Cardiac atrium fibroblast (primary cell): ENCODE results near the gene KLRC2. TPM values are rescaled to one million over a fixed set of nuclear protein-coding genes. Genes with fewer than 3 reads are reported as not detected.

Experiments used
- total RNA-seq: library from RNA; depleted of rRNA; stranded (reverse); fragments of >200 nt; gene quantifications from 2 replicates; pipeline ENCODE4 v1.2.3, GENCODE V29; 2015

Gene KLRC2
- not detected in 2 replicates for total RNA-seq

DNA sequence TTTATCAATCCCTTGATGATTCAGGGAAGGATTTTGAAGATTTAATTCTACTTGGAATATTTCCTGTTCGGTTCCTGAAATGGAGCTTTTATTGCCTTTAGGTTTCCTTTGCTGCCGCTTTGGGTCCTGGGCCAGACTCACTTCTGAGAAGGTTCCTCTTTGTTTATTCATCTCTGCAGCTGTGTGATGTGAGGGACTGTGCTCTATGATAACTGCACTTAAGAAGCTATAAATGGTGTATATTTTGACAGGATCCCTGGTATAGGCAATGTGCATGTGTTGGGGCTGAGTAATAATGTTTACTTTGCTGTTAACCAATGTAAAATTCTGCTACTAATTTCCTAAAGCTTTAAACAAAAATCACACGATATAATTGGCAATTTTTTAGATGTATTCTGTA is at the start of gene KLRC2:
Gene KLRC2, minus strand, starts transcription at position 195 of the 400 bp plus-strand sequence. Its CDS starts 24 bp downstream, at position 171.

DNA sequence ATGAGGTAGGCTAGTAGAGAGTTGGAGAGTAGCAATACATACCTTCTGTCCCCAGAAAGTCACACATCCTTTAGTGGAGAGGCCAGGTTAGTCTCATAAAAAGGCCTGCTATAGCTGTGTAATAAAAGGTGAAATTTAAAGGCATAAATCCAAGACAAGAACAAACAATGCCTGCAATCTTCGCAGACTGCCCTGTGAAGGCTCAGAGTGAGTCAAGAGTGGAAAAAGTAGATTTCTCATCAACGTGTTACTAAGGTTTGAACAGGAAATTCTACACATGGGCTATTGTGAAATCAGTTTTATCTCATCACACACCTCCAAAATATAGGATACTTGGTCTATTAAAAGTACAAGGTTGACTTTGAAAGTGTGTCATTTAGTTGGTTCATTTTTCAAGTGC is 17.3 kb upstream of the KLRC2 start, which contains the start of gene KLRC1:
Gene KLRC1, minus strand, starts transcription at position 222 of the 400 bp plus-strand sequence. CDS start 2,221 bp downstream, outside the sequence.

DNA sequence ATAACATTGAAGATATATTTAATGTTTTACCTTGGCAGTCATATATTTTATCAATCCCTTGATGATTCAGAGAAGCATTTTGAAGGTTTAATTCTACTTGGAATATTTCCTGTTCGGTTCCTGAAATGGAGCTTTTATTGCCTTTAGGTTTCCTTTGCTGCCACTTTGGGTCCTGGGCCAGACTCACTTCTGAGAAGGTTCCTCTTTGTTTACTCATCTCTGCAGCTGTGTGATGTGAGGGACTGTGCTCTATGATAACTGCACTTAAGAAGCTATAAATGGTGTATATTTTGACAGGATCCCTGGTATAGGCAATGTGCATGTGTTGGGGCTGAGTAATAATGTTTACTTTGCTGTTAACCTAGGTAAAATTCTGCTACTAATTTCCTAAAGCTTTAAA is 15.5 kb downstream of the KLRC2 start, which contains the start of gene KLRC3:
Gene KLRC3, minus strand, starts transcription at position 262 of the 400 bp plus-strand sequence. Its CDS starts 45 bp downstream, at position 217.

DNA sequence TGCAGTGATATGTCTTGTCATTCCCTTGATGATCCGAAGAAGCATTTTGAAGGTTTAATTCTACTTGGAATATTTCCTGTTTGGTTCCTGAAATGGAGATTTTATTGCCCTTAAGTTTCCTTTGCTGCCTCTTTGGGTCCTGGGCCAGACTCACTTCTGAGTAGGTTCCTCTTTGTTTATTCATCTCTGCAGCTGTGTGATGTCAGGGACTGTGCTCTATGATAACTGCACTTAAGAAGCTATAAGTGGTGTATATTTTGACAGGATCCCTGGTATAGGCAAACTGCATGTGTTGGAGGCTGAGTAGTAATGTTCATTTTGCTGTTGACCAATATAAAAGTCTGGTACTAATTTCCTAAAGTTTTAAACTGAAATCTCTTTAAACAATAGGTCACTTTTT is 26.4 kb downstream of the KLRC2 start, which contains the start of gene KLRC4:
Gene KLRC4, minus strand, starts transcription at position 366 of the 400 bp plus-strand sequence. Its CDS starts 182 bp downstream, at position 184.

DNA sequence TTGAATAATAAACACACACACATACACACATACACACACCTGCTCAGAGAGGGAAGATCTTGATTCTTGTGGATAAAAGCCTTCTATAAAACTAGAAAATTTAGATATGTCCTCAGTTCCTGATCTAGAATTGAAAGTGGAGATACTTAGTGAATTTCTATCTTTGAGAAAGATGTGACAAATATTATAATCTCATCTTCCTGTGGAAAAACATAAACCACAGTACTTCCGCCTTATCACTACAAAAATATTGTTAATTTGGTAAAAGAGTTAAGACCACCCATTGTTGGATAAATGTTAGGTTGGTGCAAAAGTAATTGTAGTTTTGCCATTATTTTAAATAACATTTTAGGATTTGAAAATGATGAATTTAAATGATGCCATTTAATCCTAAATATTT is 45.9 kb downstream of the KLRC2 start, which contains the start of gene KLRK1:
Gene KLRK1, minus strand, starts transcription at position 138 of the 400 bp plus-strand sequence. CDS start 1,231 bp downstream, outside the sequence.

Other genes with a start within 250 kb of the KLRC2 start
- gene GABARAPL1, start 223.1 kb downstream of the KLRC2 start, total RNA-seq: 35.6 and 38.3 TPM in 2 replicates
- not detected in 2 replicates for gene KLRD1, start 128.1 kb downstream of the KLRC2 start, total RNA-seq
- not detected in 2 replicates for gene KLRK1, start 46.0 kb downstream of the KLRC2 start, total RNA-seq
- gene KLRC4, start 26.3 kb downstream of the KLRC2 start, total RNA-seq: not detected in 2 replicates
- gene KLRC3, start 15.4 kb downstream of the KLRC2 start, total RNA-seq: not detected in 2 replicates
- gene KLRC1, start 17.4 kb upstream of the KLRC2 start, total RNA-seq: not detected in 2 replicates
- 0.49 and 0.54 TPM in 2 replicates for gene EIF2S3B, start 69.9 kb upstream of the KLRC2 start, total RNA-seq
- 20.9 and 22.6 TPM in 2 replicates for gene MAGOHB, start 177.6 kb upstream of the KLRC2 start, total RNA-seq
- gene STYK1, start 238.0 kb upstream of the KLRC2 start, total RNA-seq: not detected in 2 replicates